SK-N-SH (cell line): ENCODE measurements around the gene SPOCK1. TPM values are rescaled to one million over a fixed set of nuclear protein-coding genes. Genes with fewer than 3 reads are reported as not detected.
"Not testable (repeated sequence)": the region's sequence is repeated elsewhere in the genome, so short reads cannot be mapped to it uniquely, and the experiment has no call there.

Source experiments
- CTCF ChIA-PET: fragments of 300-600, 350-600 bp; formaldehyde crosslinking; extraction: SDS; loops from one replicate; lab custom pipeline; 2021; lab: Yijun Ruan, JAX
- POLR2A ChIA-PET: fragments of 350-600 bp; sonication (Branson Sonifier 250); formaldehyde crosslinking; extraction: SDS; loops from one replicate; lab custom pipeline; 2020; ENCODE audit warnings: antibody characterized with exemption, inconsistent platforms; lab: Yijun Ruan, JAX
- DNase-seq: peaks from one replicate; pipeline ENCODE4 v3.0.0; 2012
- H2AFZ ChIP-seq: fragments of 200-600 bp; sonication (generic); 2 replicates; pipeline ENCODE4 v1.8.1; 2016; ENCODE audit warnings: antibody characterized with exemption, mild to moderate bottlenecking, low read depth
- H3F3A ChIP-seq: fragments of 200-600 bp; sonication (generic); replicated peaks from 2 replicates; pipeline ENCODE3; 2016; ENCODE audit warnings: antibody characterized with exemption, mild to moderate bottlenecking; ENCODE audit not compliant: insufficient read depth
- H3K27ac ChIP-seq, 2 experiments: fragments of 200-500 bp in 1 of 2; fragments of 200-600 bp in 1 of 2; sonication (Bioruptor generic) in 1 of 2; sonication (generic), shearing (Covaris generic) in 1 of 2; 2 replicates each; pipeline versions ENCODE4 v1.5.1 to v1.6.1; 2014 to 2016; ENCODE audit warnings: low read depth in 2 of 2, inconsistent platforms in 1 of 2, low read length in 1 of 2, mild to moderate bottlenecking in 1 of 2, mixed read lengths in 1 of 2
- H3K27me3 ChIP-seq: fragments of 200-600 bp; sonication (generic), shearing (Covaris generic); 2 replicates; pipeline ENCODE4 v1.6.1; 2016; ENCODE audit warnings: mixed run types; ENCODE audit not compliant: insufficient read depth
- H3K36me3 ChIP-seq, 2 experiments: fragments of 200-500 bp in 1 of 2; fragments of 200-600 bp in 1 of 2; sonication (Bioruptor generic) in 1 of 2; sonication (generic) in 1 of 2; replicated peaks in 1 of 2; 2 replicates each; pipeline versions ENCODE3 to v1.5.1; 2014 to 2016; ENCODE audit warnings: low read length in 1 of 2, mild to moderate bottlenecking in 1 of 2; ENCODE audit not compliant: insufficient read depth in 2 of 2, control insufficient read depth in 1 of 2
- H3K4me1 ChIP-seq, 2 experiments: fragments of 200-500 bp in 1 of 2; fragments of 200-600 bp in 1 of 2; sonication (Bioruptor generic) in 1 of 2; sonication (generic), shearing (Covaris generic) in 1 of 2; 2 replicates each; pipeline versions ENCODE4 v1.5.1 to v1.6.1; 2014 to 2016; ENCODE audit warnings: low read depth in 1 of 2, low read length in 1 of 2, mixed run types in 1 of 2; ENCODE audit not compliant: insufficient read depth in 2 of 2, control insufficient read depth in 1 of 2
- H3K4me2 ChIP-seq: fragments of 200-600 bp; sonication (generic), shearing (Covaris generic); 2 replicates; pipeline ENCODE4 v1.6.1; 2017; ENCODE audit warnings: mixed run types
- H3K4me3 ChIP-seq, 2 experiments: fragments of 200-500 bp in 1 of 2; fragments of 200-600 bp in 1 of 2; sonication (Bioruptor generic) in 1 of 2; sonication (generic), shearing (Covaris generic) in 1 of 2; 2 replicates each; pipeline versions ENCODE4 v1.5.1 to v1.8.1; 2014 to 2016; ENCODE audit warnings: low read depth in 2 of 2, inconsistent platforms in 1 of 2, low read length in 1 of 2, mild to moderate bottlenecking in 1 of 2, mixed read lengths in 1 of 2, moderate library complexity in 1 of 2
- H3K79me2 ChIP-seq: fragments of 200-600 bp; sonication (generic); 2 replicates; pipeline ENCODE4 v1.8.1; 2017; ENCODE audit warnings: mild to moderate bottlenecking; ENCODE audit not compliant: insufficient read depth
- H3K9ac ChIP-seq: fragments of 200-600 bp; sonication (generic); 2 replicates; pipeline ENCODE4 v1.6.1; 2017; ENCODE audit warnings: mixed run types
- H3K9me2 ChIP-seq: fragments of 200-600 bp; sonication (generic); 2 replicates; pipeline ENCODE4 v1.6.1; 2017; ENCODE audit warnings: mixed run types
- H3K9me3 ChIP-seq: fragments of 200-600 bp; sonication (generic); 2 replicates; pipeline ENCODE4 v1.6.1; 2017; ENCODE audit warnings: mixed run types, mild to moderate bottlenecking, moderate library complexity
- H4K20me1 ChIP-seq: fragments of 200-600 bp; sonication (generic); 2 replicates; pipeline ENCODE4 v1.6.1; 2017; ENCODE audit warnings: mild to moderate bottlenecking, mixed run types; ENCODE audit not compliant: insufficient read depth
- ELF1 ChIP-seq: IDR thresholded peaks from 2 replicates; pipeline ENCODE4 v1.4.0; 2012
- FOXJ3 ChIP-seq: sonication (generic); formaldehyde crosslinking; IDR thresholded peaks from 2 replicates; pipeline ENCODE4 v1.5.1; 2020; ENCODE audit warnings: mild to moderate bottlenecking, missing genetic modification reagents
- NRF1 ChIP-seq: IDR thresholded peaks from 2 replicates; pipeline ENCODE4 v1.6.1; 2012; ENCODE audit warnings: low read depth, mild to moderate bottlenecking, low read length
- RCOR1 ChIP-seq: fragments of 150-350 bp; IDR thresholded peaks from 2 replicates; pipeline ENCODE4 v1.6.1; 2017; ENCODE audit warnings: antibody characterized with exemption, low read length
- REST ChIP-seq: IDR thresholded peaks from 2 replicates; pipeline ENCODE4 v1.6.1; 2012; ENCODE audit warnings: mild to moderate bottlenecking, low read depth, low read length, moderate library complexity
- WGBS: methylation state at CpG from one replicate; pipeline ENCODE4 v1.1.6; 2017; ENCODE audit warnings: low lambda C conversion rate; 5-methylcytosine and 5-hydroxymethylcytosine counted together
- polyA plus RNA-seq, 3 experiments: library from polyadenylated mRNA; depleted of rRNA; stranded (reverse); fragments of >200 nt; gene quantifications; 2 replicates each; pipeline ENCODE4 v1.2.3, GENCODE V29; 2012
- TF ChIP-seq, protein P1 (sequence below): IDR thresholded peaks from 2 replicates; pipeline ENCODE4 v1.4.0; 2012; ENCODE audit warnings: low read depth, borderline replicate concordance
- TF ChIP-seq, protein P2 (sequence below): IDR thresholded peaks from 2 replicates; pipeline ENCODE4; 2012
- TF ChIP-seq, protein P3 (sequence below): IDR thresholded peaks from 2 replicates; pipeline ENCODE4 v1.4.0; 2012; ENCODE audit warnings: low read depth, borderline replicate concordance

The SPOCK1 gene
- polyA plus RNA-seq, 1 of the 3 experiments (the other 2 are of a cell fraction), result 11.3 TPM

DNA sequence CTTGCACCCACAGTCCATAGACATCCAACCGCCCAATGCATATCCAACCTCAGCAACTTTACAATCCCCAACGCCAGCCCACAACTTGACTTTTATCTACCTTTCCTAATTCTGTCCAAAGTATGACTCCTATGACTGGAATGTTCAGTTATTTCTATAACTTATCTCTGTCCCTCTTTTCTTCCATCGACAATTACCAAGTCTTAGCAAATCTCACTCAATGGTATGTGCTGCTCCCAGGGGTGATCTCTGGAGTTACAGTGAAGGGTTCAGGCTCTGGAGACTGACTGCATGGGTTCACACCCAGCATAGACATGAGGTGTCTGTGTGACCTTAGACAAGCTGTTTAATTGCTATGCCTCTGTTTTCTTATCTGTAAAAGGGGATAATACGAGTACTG lies 106.9 kb downstream of the SPOCK1 start:
- H3K9me3 ChIP-seq, result no peaks in the 10 kb centered on the region
- TF ChIP-seq, protein P1, sequence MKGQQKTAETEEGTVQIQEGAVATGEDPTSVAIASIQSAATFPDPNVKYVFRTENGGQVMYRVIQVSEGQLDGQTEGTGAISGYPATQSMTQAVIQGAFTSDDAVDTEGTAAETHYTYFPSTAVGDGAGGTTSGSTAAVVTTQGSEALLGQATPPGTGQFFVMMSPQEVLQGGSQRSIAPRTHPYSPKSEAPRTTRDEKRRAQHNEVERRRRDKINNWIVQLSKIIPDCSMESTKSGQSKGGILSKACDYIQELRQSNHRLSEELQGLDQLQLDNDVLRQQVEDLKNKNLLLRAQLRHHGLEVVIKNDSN, result no peak
- TF ChIP-seq, all 33 proteins: peak for 0
- no peaks in the 10 kb centered on the region for H3K27me3 ChIP-seq
- H3F3A ChIP-seq, result peaks cover 3% of the 10 kb centered on the region
- H3K27ac ChIP-seq, result no peak overlapping the region
- peaks cover 32% of the 10 kb centered on the region for H4K20me1 ChIP-seq
- H3K9me2 ChIP-seq, result no peaks in the 10 kb centered on the region
- no peak for DNase-seq
- H3K4me2 ChIP-seq, result no peak overlapping the region
- H2AFZ ChIP-seq, result no peak overlapping the region
- H3K4me1 ChIP-seq, result peaks cover 11 to 33% of the 10 kb centered on the region in 2 experiments; a peak in 3 of 4 replicates
- H3K4me3 ChIP-seq, result no peak overlapping the region
- peaks cover 34% of the 10 kb centered on the region; the same call in 1 of the 2 replicates for H3K79me2 ChIP-seq
- CTCF ChIA-PET, result interaction anchor here (0.6 to 1.7 kb wide), 4 partner anchors 9 to 72 kb away, joined by 3 to 4 read pairs (median 4); no protein-coding TSS in a partner anchor
- H3K36me3 ChIP-seq, result peaks cover 0 to 5% of the 10 kb centered on the region in 2 experiments
- POLR2A ChIA-PET, result no interaction called here
- whole genome bisulfite sequencing, result 72% methylated on average over 4 of the region's 4 CpGs
- H3K9ac ChIP-seq, result no peak overlapping the region

DNA sequence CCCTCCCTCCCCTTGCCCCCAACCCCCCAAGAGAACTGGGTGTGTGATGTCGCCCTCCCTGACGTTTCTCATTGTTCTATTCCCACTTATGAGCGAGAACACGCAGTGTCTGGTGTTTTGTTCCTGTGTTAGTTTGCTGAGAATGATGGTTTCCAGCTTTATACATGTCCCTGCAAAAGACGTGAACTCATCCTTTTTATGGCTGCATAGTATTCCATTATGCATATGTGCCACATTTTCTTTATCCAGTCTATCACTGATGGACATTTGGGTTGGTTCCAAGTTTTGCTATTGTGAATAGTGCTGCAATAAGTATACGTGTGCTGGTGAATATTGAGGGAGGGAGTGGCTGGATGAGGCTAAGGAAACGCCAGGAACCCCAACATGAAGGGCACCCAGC lies 108.1 kb downstream of the SPOCK1 start:
- DNase-seq, H3K9ac ChIP-seq, H2AFZ ChIP-seq, H3K9me2 ChIP-seq, H3K9me3 ChIP-seq, H3K27ac ChIP-seq, H3K4me2 ChIP-seq, H3F3A ChIP-seq, POLR2A ChIA-PET, H3K27me3 ChIP-seq, H3K4me3 ChIP-seq: not testable (repeated sequence)
- peaks cover 20% of the 10 kb centered on the region for H4K20me1 ChIP-seq
- peaks cover 11 to 24% of the 10 kb centered on the region in 2 experiments; a peak in 3 of 4 replicates for H3K4me1 ChIP-seq
- CTCF ChIA-PET, result interaction anchor here (0.9 to 1.7 kb wide), 4 partner anchors 10 to 28 kb away, joined by 3 to 4 read pairs (median 4); no protein-coding TSS in a partner anchor
- peaks cover 0 to 15% of the 10 kb centered on the region in 2 experiments for H3K36me3 ChIP-seq
- 68% methylated on average over 7 of the region's 7 CpGs for WGBS
- H3K79me2 ChIP-seq, result peaks cover 33% of the 10 kb centered on the region; the same call in 1 of the 2 replicates

DNA sequence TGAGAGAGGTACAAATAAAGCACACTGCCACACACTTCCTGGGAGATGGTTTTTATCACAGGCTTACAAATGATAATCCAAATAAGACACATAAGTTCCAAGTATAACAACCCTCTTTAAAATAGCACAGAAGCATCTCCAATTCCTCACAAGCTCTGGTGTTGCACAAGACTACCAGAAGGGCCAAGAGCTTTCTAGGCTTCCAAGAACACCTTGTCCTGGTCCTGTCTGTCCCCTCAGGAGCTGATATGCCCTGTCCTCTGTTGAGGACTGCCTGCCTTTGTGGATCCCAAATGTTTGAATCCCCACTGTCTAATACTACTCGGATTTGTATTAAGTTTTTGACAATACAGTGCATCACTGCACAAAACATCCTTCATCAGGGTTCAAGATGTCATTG lies 110.1 kb downstream of the SPOCK1 start:
- POLR2A ChIA-PET, result no interaction called here
- peaks cover 41% of the 10 kb centered on the region for H3K79me2 ChIP-seq

More for the DNA sequence above, 110.1 kb downstream of the SPOCK1 start:
- DNase-seq, result no peak
- H3K27ac ChIP-seq, result no peak overlapping the region
- no peak overlapping the region for H3K9ac ChIP-seq
- peaks cover 0 to 15% of the 10 kb centered on the region in 2 experiments for H3K36me3 ChIP-seq
- H2AFZ ChIP-seq, result no peak overlapping the region
- peaks cover 4% of the 10 kb centered on the region for H3F3A ChIP-seq
- TF ChIP-seq RCOR1 (no peak), REST (no peak), ELF1 (no peak), FOXJ3 (no peak), NRF1 (no peak)
- TF ChIP-seq, protein P1, result no peak
- TF ChIP-seq, protein P2, sequence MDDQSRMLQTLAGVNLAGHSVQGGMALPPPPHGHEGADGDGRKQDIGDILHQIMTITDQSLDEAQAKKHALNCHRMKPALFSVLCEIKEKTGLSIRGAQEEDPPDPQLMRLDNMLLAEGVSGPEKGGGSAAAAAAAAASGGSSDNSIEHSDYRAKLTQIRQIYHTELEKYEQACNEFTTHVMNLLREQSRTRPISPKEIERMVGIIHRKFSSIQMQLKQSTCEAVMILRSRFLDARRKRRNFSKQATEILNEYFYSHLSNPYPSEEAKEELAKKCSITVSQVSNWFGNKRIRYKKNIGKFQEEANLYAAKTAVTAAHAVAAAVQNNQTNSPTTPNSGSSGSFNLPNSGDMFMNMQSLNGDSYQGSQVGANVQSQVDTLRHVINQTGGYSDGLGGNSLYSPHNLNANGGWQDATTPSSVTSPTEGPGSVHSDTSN, result no peak
- TF ChIP-seq, protein P3, sequence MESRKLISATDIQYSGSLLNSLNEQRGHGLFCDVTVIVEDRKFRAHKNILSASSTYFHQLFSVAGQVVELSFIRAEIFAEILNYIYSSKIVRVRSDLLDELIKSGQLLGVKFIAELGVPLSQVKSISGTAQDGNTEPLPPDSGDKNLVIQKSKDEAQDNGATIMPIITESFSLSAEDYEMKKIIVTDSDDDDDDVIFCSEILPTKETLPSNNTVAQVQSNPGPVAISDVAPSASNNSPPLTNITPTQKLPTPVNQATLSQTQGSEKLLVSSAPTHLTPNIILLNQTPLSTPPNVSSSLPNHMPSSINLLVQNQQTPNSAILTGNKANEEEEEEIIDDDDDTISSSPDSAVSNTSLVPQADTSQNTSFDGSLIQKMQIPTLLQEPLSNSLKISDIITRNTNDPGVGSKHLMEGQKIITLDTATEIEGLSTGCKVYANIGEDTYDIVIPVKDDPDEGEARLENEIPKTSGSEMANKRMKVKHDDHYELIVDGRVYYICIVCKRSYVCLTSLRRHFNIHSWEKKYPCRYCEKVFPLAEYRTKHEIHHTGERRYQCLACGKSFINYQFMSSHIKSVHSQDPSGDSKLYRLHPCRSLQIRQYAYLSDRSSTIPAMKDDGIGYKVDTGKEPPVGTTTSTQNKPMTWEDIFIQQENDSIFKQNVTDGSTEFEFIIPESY, result no peak
- no peaks in the 10 kb centered on the region for H3K9me2 ChIP-seq
- no peak overlapping the region for H3K4me2 ChIP-seq
- WGBS, result 28% methylated on average over 1 of the region's 1 CpG
- H3K4me3 ChIP-seq, result no peak overlapping the region
- H3K27me3 ChIP-seq, result no peaks in the 10 kb centered on the region
- peaks cover 6 to 7% of the 10 kb centered on the region in 2 experiments; a peak in 2 of 4 replicates for H3K4me1 ChIP-seq
- H4K20me1 ChIP-seq, result peaks cover 3% of the 10 kb centered on the region; the same call in 1 of the 2 replicates
- CTCF ChIA-PET, result interaction anchor here (1.1 to 1.2 kb wide), 2 partner anchors 14 to 44 kb away, joined by 4 read pairs; no protein-coding TSS in a partner anchor
- H3K9me3 ChIP-seq, result no peaks in the 10 kb centered on the region
